ENCODE results near the gene PAPPA2. TPM values are rescaled to one million over a fixed set of nuclear protein-coding genes. Genes with fewer than 3 reads are reported as not detected.

PAPPA2 gene
- total RNA-seq, 1 experiment from 2014 or later = 2.0 TPM

DNA sequence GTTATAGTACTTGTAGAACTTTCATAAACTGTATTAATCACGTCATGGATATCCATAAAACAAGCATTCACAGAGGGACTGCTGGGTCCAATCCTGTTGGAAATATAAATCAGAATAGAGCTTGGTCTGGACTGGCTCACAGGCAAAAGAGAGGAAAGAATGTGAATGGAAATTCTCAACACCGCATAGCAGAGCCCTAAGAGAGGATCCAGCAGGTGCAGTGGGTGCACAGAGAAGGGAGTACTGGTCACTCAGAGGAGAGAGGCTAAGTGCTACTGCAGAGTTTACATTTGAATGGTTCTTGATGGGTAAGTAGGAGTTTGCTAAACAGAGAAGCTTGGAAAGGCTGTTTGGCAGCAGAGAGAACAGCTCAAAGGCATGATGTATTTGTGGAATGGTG, 231.7 kb downstream of the PAPPA2 start:
- DNase-seq (ENCODE audit: low read depth, low spot score) = no peak
- in situ Hi-C loops (cut with HindIII; ENCODE audit: low pct_unique_long_range_greater_than_20kb, low sequenced_read_pairs) = no loop called here

DNA sequence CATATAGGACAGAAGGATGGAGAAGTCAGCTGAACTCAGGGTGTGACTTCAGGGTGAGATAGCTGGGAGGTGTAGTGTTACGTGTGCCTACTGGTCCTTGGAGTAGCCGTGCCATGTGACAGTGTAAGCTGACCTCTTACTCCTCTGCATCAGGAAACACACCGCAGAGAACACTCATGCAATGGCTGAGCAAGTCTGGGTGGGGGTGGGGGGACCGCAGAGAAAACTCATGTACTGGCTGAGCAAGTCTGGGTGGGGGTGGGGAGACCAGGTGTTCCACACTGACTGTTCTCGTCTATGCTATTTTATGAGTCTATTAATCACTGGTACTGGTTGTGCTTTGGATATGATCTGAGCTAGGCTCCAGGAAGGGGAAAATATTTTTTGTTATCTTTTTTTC, 233.1 kb downstream of the PAPPA2 start:
- in situ Hi-C loops (cut with HindIII; ENCODE audit: low pct_unique_long_range_greater_than_20kb, low sequenced_read_pairs) = no loop called here

DNA sequence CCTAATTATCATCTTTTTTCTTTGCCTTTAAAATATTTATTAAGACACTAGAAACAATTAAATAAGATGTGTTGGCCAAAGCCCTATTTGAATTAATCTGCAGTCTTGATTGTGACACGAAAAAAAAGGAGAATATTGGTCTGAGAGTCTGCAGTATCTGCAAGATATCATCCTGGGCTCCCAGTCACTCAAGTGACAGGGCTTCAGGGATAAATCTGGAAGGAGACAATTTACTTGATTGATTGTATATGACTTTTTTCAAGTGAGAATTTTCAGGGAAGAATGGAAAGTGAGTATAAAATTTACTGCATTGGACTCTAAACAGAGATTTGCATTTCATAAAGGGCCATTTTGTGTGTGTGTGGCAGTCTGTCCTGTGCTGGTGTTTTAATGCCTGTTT, 233.7 kb downstream of the PAPPA2 start:
- in situ Hi-C loops (cut with HindIII; ENCODE audit: low pct_unique_long_range_greater_than_20kb, low sequenced_read_pairs) = no loop called here
- no peak for DNase-seq (ENCODE audit: low read depth, low spot score)

More for the DNA sequence above, 233.1 kb downstream of the PAPPA2 start:
- DNase-seq (ENCODE audit: low read depth, low spot score) = no peak

DNA sequence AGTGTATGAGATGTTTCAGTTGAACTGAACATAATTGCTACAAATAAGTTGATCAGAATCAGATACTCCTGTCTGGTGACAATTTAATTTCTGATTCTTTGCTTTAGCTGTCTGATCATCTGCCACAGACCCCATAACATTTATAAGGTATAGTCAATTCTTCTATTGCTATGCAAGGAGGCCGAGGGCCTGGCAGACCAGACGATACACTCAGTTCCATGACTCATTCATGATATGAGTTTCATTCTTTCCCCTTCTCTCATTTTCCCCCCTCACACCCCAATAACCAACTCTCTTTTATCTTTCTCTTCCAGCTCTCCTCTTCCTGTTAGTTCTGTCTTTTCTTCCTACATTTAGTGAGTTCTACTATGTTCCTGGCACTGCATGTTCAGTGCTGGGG, 236.8 kb downstream of the PAPPA2 start:
- DNase-seq (ENCODE audit: low read depth, low spot score) = no peak

DNA sequence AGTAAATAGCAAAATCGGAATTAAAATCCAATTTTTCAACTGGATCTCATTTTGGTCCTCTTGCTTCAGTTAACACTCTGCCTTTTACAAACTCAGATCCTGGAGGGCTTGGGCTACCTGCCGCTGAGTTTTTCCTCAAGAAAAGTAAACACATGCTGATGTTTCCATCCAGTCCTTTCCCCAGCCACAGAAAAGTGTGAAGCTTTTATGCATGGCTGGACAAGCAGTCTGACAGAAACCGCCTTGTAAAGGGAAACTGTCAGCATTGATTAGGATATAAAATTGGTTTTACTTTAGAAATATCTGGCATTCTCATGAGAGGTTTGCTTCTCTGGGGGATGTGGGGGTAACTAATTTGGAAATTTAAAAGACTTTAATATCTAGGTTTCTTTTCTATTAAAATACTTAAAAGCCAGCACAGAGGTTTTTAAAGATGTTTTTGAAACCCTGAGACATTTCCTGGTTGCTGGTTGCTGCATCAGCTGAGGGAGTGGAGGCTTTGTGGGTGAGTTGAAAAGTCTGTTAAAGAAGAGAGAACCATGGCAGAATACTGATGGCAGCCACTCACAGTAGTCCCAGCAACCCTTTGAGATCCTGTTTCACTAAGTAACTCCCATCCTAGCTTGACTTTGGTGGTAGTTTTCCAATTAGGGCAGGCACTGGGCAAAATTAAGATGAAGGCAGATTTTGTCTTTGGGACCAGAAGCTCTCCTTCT, 238.3 kb downstream of the PAPPA2 start:
- no peak for DNase-seq (ENCODE audit: low read depth, low spot score)
- in situ Hi-C loops (cut with HindIII; ENCODE audit: low pct_unique_long_range_greater_than_20kb, low sequenced_read_pairs) = no loop called here

More for the DNA sequence above, 236.8 kb downstream of the PAPPA2 start:
- in situ Hi-C loops (cut with HindIII; ENCODE audit: low pct_unique_long_range_greater_than_20kb, low sequenced_read_pairs) = no loop called here

DNA sequence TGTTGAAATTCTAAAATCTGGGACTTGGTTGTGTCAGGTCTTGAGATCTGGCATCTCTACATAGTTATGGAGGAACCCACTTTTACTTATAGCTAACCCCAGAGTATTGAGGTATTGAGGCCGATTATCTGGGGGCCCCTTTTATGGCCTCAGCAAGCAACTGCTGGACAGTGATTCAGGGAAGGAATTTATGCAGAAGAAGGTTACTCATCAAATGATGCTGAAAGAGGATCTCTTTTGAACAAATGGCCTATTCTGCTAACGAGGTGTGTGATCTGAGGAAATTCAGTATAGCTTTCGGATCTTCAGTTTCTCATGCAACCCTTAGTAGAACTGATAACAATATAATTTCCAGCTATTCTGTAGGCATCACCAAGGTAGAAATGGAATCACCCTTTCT, 239.9 kb downstream of the PAPPA2 start:
- in situ Hi-C loops (cut with HindIII; ENCODE audit: low pct_unique_long_range_greater_than_20kb, low sequenced_read_pairs) = no loop called here

DNA sequence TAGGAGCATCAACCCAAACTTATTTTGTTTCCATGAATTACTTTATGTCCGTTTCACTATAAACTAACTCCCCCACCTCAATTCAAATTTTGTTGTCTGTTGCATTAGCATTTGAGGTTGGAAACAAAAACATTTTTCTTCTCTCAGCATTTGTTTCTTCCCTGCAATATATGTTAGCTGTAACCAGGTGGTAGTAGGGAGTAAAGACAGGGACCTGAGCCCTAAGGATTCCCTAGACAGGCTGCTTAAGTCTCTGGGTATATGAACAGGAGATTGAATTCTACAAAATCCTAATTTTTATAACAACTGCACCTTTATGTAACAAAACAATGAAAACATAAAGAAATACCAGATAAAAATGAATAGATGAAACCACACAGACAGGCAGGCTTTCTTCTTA, 242.6 kb downstream of the PAPPA2 start:
- in situ Hi-C loops (cut with HindIII; ENCODE audit: low pct_unique_long_range_greater_than_20kb, low sequenced_read_pairs) = no loop called here
- DNase-seq (ENCODE audit: low read depth, low spot score) = no peak

More for the DNA sequence above, 239.9 kb downstream of the PAPPA2 start:
- DNase-seq (ENCODE audit: low read depth, low spot score) = no peak

DNA sequence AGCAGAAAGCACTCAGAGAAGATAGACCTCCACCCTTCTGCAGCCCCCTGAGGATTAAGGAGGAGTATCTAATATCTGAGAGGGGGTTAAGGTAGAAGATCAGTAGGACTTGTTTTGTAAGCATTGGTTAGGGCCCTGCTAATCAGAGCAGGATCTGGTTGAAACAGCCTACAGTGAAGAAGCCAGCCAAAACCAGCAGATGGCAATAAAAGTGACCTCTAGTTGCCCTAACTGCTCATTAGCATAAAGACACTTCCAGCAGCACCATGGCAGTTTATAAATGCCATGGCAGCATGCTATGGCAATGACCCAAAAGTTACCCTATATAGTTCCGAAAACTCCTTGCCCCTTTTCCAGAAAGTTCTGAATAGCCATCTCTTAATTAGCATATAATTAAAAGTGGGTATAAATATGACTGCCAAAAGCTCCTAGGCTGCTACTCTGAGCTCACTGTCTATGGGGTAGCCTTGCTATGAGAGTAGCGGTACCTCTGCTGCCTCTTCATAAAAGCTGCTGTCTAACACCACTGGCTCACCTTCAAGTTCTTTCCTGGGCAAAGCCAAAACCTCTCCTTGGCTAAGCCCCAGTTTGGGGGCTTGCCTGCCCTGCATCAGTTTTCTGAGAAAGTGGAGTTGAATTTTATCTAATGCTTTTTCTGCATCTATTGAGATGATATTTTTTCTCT, 254.2 kb downstream of the PAPPA2 start:
- DNase-seq (ENCODE audit: low read depth, low spot score) = peak; percentile 2
- in situ Hi-C loops (cut with HindIII; ENCODE audit: low pct_unique_long_range_greater_than_20kb, low sequenced_read_pairs) = no loop called here

DNA sequence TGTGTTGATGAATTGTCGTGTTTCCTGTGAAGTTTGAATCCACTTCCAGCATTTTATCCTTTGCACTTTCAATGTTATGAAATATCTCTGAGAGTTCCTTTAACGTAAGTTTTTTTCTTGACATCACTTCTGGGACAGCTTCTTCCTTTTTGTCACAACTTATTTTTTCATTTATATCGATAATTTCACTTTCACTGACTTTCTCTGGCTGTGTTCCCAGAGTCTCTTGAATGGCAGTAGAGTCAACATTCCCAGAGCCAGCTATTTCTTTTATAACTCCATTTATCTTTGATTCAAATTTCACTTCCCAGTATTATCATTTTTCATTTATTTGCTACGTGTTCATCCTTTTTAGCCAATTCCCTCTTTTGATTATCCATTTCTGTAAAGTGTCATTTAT, 256.5 kb downstream of the PAPPA2 start:
- no peak for DNase-seq (ENCODE audit: low read depth, low spot score)
- in situ Hi-C loops (cut with HindIII; ENCODE audit: low pct_unique_long_range_greater_than_20kb, low sequenced_read_pairs) = no loop called here

DNA sequence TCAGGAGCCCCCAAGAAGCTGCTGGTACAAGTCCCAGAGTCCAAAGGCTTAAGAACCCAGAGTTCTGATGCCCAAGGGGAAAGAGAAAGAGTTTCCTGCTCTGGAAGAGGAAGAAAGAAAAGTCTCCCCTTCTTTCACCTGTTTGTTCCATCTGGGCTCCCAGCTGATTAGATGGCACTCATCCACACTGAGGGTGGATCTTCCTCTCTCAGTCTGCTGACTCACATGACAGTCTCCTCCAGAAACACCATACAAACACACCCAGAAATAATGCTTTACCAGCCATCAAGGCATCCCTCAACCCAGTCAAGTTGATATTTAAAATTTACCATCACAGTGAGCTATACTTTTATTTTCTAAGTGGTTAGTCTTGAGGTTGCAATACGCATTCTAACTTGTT, 257.9 kb downstream of the PAPPA2 start:
- in situ Hi-C loops (cut with HindIII; ENCODE audit: low pct_unique_long_range_greater_than_20kb, low sequenced_read_pairs) = no loop called here
- no peak for DNase-seq (ENCODE audit: low read depth, low spot score)

DNA sequence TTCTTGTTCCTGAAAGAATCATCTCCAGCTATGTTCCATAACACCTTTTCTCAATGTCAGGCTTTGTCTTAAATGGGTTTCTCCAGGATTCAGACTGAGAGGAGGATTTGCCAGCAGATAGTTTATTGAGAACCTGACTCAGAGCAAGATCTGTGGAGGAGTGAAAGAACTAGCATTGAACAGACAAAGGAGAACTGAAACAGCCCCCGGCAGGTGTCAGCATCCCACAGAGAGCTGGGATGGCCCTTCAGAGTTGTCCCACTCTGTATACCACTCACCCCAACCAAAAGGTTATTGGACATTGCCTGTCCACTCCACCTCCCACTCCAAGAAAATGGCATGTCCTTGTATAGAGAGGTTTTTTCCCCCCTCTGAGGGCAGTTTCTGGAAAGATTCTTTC, 270.7 kb downstream of the PAPPA2 start:
- in situ Hi-C loops (cut with HindIII; ENCODE audit: low pct_unique_long_range_greater_than_20kb, low sequenced_read_pairs) = no loop called here
- no peak for DNase-seq (ENCODE audit: low read depth, low spot score)

DNA sequence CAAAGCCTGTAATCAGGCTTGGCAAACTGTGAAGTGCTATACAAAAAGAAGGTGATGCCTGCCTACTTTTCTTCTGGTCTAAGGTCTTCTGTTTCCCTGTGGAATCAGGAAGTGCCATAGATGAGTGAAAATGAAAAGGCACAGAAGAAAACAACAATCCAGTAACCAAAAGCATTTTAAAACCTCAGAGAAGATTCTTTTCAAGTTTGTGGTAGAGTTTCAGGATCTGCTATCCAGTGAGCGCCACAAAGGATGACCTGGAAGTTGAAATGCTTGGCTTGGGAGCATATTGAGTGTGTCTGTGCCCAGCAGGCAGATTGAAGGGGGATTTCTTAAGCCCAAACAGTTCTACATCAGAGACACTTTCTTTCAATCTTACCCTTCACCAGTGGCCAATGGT, 272.2 kb downstream of the PAPPA2 start:
- in situ Hi-C loops (cut with HindIII; ENCODE audit: low pct_unique_long_range_greater_than_20kb, low sequenced_read_pairs) = no loop called here
- DNase-seq (ENCODE audit: low read depth, low spot score) = no peak

DNA sequence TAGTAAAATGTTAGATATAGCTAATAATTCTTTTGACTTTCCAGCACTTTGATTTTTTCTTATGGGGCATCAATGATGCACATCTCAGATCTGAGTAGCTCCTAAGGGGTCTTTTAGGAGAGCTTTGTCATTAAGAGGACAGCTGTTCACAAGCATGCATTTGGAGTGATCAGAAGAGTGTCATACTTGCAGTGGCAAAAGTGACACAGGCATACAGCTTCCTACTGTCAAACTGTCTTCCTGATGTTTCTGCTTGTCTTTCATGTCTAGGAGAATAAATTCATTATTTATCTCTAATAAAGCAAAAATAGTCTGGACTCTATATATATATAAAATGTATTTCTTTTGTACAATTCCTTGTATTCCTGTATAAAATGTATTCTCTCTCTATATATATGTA, 273.0 kb downstream of the PAPPA2 start:
- in situ Hi-C loops (cut with HindIII; ENCODE audit: low pct_unique_long_range_greater_than_20kb, low sequenced_read_pairs) = no loop called here
- no peak for DNase-seq (ENCODE audit: low read depth, low spot score)

DNA sequence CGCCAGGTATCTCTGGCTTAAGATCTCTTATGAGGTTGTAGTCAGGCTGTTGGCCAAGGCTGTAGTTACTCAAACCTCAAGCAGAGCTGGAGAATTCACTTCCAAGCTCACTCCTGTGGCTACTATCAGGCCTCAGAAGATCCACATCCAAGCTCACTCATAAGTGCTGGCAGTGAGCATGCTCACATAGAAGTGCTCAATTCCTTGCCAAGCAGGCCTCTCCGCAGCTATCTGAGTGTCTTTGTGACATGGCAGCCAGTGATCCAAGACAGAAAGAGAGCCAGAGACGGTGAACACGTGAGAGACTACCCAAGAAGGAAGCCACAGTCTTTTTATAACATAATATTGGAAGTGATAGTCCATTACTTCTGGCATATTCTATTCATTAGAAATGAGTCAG, 278.2 kb downstream of the PAPPA2 start:
- in situ Hi-C loops (cut with HindIII; ENCODE audit: low pct_unique_long_range_greater_than_20kb, low sequenced_read_pairs) = no loop called here
- DNase-seq (ENCODE audit: low read depth, low spot score) = no peak

DNA sequence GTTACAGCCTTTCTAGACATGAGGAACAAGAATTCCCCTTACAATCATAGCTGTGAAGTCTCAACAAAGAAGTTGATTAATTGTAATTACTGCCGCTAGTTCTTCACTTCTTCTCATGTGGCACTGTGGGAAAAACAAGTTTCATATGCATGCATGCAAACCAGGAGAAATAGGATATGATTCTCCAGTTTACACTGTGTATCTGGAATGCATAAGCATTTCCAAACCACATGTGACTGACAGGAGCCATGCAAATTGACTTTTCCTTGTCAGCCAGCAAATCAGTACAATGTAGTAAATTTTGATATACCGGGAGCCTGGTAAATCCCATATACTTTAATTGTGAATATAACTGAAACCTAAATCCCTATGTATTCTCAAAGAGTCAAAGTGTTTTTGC, 279.3 kb downstream of the PAPPA2 start:
- in situ Hi-C loops (cut with HindIII; ENCODE audit: low pct_unique_long_range_greater_than_20kb, low sequenced_read_pairs) = no loop called here
- DNase-seq (ENCODE audit: low read depth, low spot score) = no peak

DNA sequence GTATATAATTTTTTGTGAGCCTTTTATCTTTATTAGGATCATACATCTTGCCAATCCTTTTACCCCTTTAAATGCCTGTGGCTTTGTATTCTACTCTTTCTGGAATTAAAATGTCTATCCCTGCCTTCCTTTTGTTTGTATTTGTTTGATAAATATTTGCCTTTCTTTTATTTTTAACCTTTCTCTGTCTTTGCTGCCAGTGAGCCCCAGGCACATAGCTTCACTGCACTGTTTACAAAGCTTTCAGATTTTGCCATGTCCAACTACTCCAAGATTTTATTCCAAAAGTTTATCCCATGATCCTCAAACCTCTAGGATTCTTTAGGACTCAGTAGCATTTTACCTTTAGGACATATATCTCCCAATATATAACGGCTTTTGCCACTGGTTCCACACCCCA, 281.2 kb downstream of the PAPPA2 start:
- in situ Hi-C loops (cut with HindIII; ENCODE audit: low pct_unique_long_range_greater_than_20kb, low sequenced_read_pairs) = no loop called here
- no peak for DNase-seq (ENCODE audit: low read depth, low spot score)

DNA sequence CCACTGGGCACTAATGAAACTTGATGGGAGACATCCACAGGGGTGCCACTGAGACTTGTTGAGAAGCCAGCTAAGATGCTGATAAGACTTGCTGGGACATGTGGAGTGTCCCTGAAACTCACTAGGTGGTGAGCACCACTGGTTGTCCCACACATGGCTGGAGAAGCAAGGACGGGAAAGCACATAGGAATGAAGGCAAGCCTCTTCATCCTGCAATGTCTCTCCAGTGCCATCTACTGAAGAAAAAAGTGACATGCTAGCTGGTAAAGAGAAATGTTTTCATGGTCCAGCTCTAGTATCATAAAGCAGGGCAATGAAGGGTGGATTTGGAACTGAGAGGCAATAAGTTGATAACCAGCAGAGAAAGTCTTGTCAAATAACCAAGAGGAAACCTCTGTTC, 283.0 kb downstream of the PAPPA2 start:
- in situ Hi-C loops (cut with HindIII; ENCODE audit: low pct_unique_long_range_greater_than_20kb, low sequenced_read_pairs) = no loop called here
- DNase-seq (ENCODE audit: low read depth, low spot score) = peak; percentile 46

DNA sequence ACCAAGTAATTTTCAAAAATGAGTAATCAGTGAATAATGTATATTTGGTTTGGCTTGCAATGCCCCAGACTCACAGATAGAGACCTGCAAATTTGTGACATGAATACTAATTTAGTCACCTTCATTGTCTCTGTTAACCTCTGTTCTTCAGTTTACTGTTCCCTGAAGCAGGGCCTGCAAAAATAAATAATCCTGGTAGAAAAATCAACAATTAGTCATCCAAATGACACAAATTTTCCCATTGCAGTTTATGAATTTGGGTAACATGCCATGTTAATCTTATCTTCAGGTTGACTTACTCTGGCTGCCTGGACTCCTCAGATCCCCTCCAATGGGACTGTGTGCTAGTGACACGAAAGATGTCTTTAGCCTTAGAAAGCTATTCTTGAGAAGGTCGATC, 289.5 kb downstream of the PAPPA2 start:
- in situ Hi-C loops (cut with HindIII; ENCODE audit: low pct_unique_long_range_greater_than_20kb, low sequenced_read_pairs) = no loop called here
- no peak for DNase-seq (ENCODE audit: low read depth, low spot score)

DNA sequence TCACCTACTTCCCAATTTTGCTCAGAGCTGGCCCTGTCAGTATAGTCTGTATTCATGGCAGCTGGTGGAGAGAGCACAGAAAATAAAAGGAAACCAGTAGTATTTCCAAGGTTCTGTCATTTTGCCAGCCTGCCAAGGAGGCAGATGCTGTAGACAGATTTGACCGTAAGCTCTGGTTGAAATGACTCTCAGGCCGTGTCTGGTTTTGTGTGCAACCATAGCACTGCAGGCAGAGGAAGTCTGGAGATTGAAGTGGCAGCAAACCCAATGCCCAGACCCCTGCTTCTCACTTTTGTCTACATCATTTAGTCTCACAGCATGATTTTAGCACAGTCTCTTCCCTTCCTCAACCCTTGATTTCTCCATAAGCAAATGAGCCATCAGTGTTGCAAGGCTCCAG, 291.7 kb downstream of the PAPPA2 start:
- in situ Hi-C loops (cut with HindIII; ENCODE audit: low pct_unique_long_range_greater_than_20kb, low sequenced_read_pairs) = no loop called here

More for the DNA sequence above, 291.7 kb downstream of the PAPPA2 start:
- no peak for DNase-seq (ENCODE audit: low read depth, low spot score)

Measured in SK-MEL-5 (cell line).